BLaER1 treated with 17β-estradiol and CSF1 and Interleukin-3, amounts not matched to agents 10 nM and 100 nM (cell line): ENCODE data around the gene GNAS.

Experiments
- H3K27ac ChIP-seq, 11 experiments: shearing (Covaris generic); formaldehyde crosslinking; 2 replicates each; pipeline ENCODE4 v1.8.1; 2022
- H3K27me3 ChIP-seq, 11 experiments: shearing (Covaris generic); formaldehyde crosslinking; 2 replicates each; pipeline ENCODE4 v1.8.1; 2022
- H3K36me3 ChIP-seq, 11 experiments: shearing (Covaris generic); formaldehyde crosslinking; 2 replicates each; pipeline ENCODE4 v1.8.1; 2022
- H3K4me1 ChIP-seq, 10 experiments: shearing (Covaris generic); formaldehyde crosslinking; 2 replicates each; pipeline ENCODE4 v1.8.1; 2022
- H3K4me2 ChIP-seq, 11 experiments: shearing (Covaris generic); formaldehyde crosslinking; 2 replicates each; pipeline ENCODE4 v1.8.1; 2022
- H3K4me3 ChIP-seq, 10 experiments: shearing (Covaris generic); formaldehyde crosslinking; 2 replicates each; pipeline ENCODE4 v1.8.1; 2022
- H3K9ac ChIP-seq, 11 experiments: shearing (Covaris generic); formaldehyde crosslinking; 2 replicates each; pipeline ENCODE4 v1.8.1; 2022
- H3K9me3 ChIP-seq, 11 experiments: shearing (Covaris generic); formaldehyde crosslinking; replicated peaks in 1 of 11; 2 replicates each; pipeline ENCODE4 v1.8.1; 2022
- H4K20me1 ChIP-seq, 11 experiments: shearing (Covaris generic); formaldehyde crosslinking; 2 replicates each; pipeline ENCODE4 v1.8.1; 2022
- Cebpa-rat ChIP-seq, 11 experiments: shearing (Covaris generic); IDR thresholded peaks; 2 replicates each; pipeline ENCODE4 v1.8.1; 2022

The GNAS gene

GRCh38 chr20:58911309-58911708 is 58.8 kb downstream of the GNAS start:
- H3K4me2 ChIP-seq = peak overlapping the region in 10 of 11 experiments; percentile 9 to 94 (median 87); a peak in 15 of 22 replicates
- H3K27me3 ChIP-seq = no peaks in the 10 kb centered on the region
- no peak for TF ChIP-seq Cebpa-rat (IDR thresholded peaks at IDR 0.05)
- H3K36me3 ChIP-seq = peaks cover 42 to 60% (median 53%) of the 10 kb centered on the region in 11 experiments
- H3K27ac ChIP-seq = peak overlapping the region in 8 of 11 experiments; percentile 94 to 99 (median 98); a peak in 13 of 22 replicates
- H3K4me3 ChIP-seq = no peak overlapping the region
- H3K9me3 ChIP-seq = peaks cover 0 to 6% (median 0%) of the 10 kb centered on the region in 11 experiments; a peak in 1 of 22 replicates
- peaks cover 0 to 41% (median 0%) of the 10 kb centered on the region in 11 experiments; a peak in 2 of 22 replicates for H4K20me1 ChIP-seq
- H3K9ac ChIP-seq = no peak overlapping the region
- peaks cover 44 to 80% (median 69%) of the 10 kb centered on the region in 10 experiments for H3K4me1 ChIP-seq

DNA sequence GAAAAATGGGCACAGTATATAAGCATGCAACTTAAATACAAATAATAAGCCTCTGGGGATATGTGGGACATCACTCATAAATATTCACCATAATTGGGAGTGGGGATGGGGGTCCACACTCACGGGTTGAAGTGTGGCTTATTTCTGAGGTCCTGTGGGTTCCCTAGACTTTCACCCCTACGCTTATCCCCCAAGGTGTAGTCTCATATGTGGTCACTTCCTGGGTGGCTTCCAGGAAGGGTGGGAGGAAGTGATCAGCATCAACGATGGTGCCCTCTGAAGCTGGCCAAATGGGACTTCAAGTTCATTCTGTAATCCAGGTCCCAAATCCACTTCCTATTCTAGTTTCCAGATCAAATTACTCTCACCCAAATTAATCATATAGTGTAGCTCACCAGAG is 59.5 kb downstream of the GNAS start:
- Histone ChIP-seq H3K36me3 (peaks cover 39 to 53% (median 46%) of the 10 kb centered on the region in 11 experiments), H3K27ac (peak overlapping the region in 6 of 11 experiments; percentile 10 to 99 (median 97); a peak in 10 of 22 replicates)

GRCh38 chr20:58913079-58913478 is 60.6 kb downstream of the GNAS start:
- Histone ChIP-seq H3K4me2 (no peak overlapping the region), H3K27me3 (no peaks in the 10 kb centered on the region), H3K27ac (peak overlapping the region in 5 of 11 experiments; percentile 9 to 49 (median 27); a peak in 6 of 22 replicates), H3K36me3 (peaks cover 37 to 50% (median 44%) of the 10 kb centered on the region in 11 experiments), H3K9ac (no peak overlapping the region), H3K9me3 (peaks cover 0 to 6% (median 0%) of the 10 kb centered on the region in 11 experiments; a peak in 1 of 22 replicates), H3K4me1 (peaks cover 28 to 68% (median 57%) of the 10 kb centered on the region in 10 experiments), H3K4me3 (no peak overlapping the region), H4K20me1 (peaks cover 0 to 31% (median 0%) of the 10 kb centered on the region in 11 experiments; a peak in 2 of 22 replicates)
- TF ChIP-seq Cebpa-rat (IDR thresholded peaks at IDR 0.05) = no peak

More for the DNA sequence above, 59.5 kb downstream of the GNAS start:
- Histone ChIP-seq H3K4me2 (peak overlapping the region in 8 of 11 experiments; percentile 3 to 94 (median 52); a peak in 8 of 22 replicates), H4K20me1 (peaks cover 0 to 36% (median 0%) of the 10 kb centered on the region in 11 experiments; a peak in 2 of 22 replicates), H3K9me3 (peaks cover 0 to 6% (median 0%) of the 10 kb centered on the region in 11 experiments; a peak in 1 of 22 replicates), H3K4me1 (peaks cover 37 to 73% (median 63%) of the 10 kb centered on the region in 10 experiments), H3K27me3 (no peaks in the 10 kb centered on the region), H3K4me3 (no peak overlapping the region), H3K9ac (no peak overlapping the region)
- no peak for TF ChIP-seq Cebpa-rat (IDR thresholded peaks at IDR 0.05)

- no peaks in the 10 kb centered on the region for H3K36me3 ChIP-seq
- H3K4me3 ChIP-seq = no peak overlapping the region
- H3K27me3 ChIP-seq = no peaks in the 10 kb centered on the region
- H3K9me3 ChIP-seq = peaks cover 0 to 6% (median 0%) of the 10 kb centered on the region in 11 experiments; a peak in 2 of 22 replicates
- H3K4me1 ChIP-seq = peaks cover 11 to 25% (median 15%) of the 10 kb centered on the region in 10 experiments; a peak in 18 of 20 replicates
- no peak overlapping the region for H3K27ac ChIP-seq
- peak overlapping the region in 4 of 11 experiments; percentile 10 to 40 (median 22); a peak in 6 of 22 replicates for H3K4me2 ChIP-seq
- no peak overlapping the region for H3K9ac ChIP-seq
- H4K20me1 ChIP-seq = no peaks in the 10 kb centered on the region
- TF ChIP-seq Cebpa-rat (IDR thresholded peaks at IDR 0.05) = no peak
Measured at GRCh38 chr20:58918621-58919020, 66.1 kb downstream of the GNAS start.

- Histone ChIP-seq H3K9ac (no peak overlapping the region), H4K20me1 (no peaks in the 10 kb centered on the region), H3K27me3 (no peaks in the 10 kb centered on the region), H3K9me3 (peaks cover 0 to 6% (median 0%) of the 10 kb centered on the region in 11 experiments; a peak in 2 of 22 replicates), H3K4me3 (no peak overlapping the region), H3K4me1 (peaks cover 4 to 20% (median 14%) of the 10 kb centered on the region in 10 experiments), H3K27ac (no peak overlapping the region), H3K36me3 (no peaks in the 10 kb centered on the region), H3K4me2 (no peak overlapping the region)
- TF ChIP-seq Cebpa-rat (IDR thresholded peaks at IDR 0.05) = no peak
Measured at GRCh38 chr20:58921564-58921963, 69.0 kb downstream of the GNAS start.

- Histone ChIP-seq H3K27me3 (no peaks in the 10 kb centered on the region), H3K4me1 (peaks cover 9 to 24% (median 19%) of the 10 kb centered on the region in 10 experiments), H3K27ac (no peak overlapping the region), H3K9ac (no peak overlapping the region), H4K20me1 (no peaks in the 10 kb centered on the region), H3K4me3 (no peak overlapping the region), H3K4me2 (no peak overlapping the region), H3K9me3 (peaks cover 0 to 6% (median 0%) of the 10 kb centered on the region in 11 experiments; a peak in 2 of 22 replicates), H3K36me3 (no peaks in the 10 kb centered on the region)
- TF ChIP-seq Cebpa-rat (IDR thresholded peaks at IDR 0.05) = no peak
Measured at GRCh38 chr20:58922036-58922435, 69.5 kb downstream of the GNAS start.

DNA sequence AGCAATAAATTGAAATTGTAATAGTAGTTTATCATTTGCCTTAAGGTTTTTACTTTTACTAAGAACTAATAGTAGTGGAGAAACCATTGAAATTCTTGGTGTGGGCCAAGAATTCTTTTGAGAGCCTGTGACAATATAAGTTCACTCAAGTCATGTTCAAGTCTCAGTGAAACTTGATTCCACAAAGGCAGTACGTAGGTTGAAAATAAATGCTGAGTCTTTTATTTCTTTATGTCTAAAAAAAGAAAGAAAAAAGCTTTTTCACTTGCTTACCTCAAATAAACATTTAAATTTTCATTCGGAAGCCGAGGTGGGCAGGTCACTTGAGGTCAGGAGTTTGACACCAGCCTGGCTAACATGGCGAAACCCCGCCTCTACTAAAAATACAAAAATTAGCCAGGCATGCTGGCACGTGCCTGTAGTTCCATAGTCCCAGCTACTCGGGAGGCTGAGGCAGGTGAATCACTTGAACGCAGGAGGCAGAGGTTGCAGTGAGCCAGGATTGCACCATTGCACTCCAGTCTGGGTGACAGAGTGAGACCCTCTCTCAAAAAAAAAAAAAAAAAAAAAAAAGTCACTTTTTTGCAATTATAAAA is 70.7 kb downstream of the GNAS start:
- TF ChIP-seq Cebpa-rat (IDR thresholded peaks at IDR 0.05) = no peak
- Histone ChIP-seq H3K36me3 (no peaks in the 10 kb centered on the region), H3K4me2 (no peak overlapping the region), H3K27ac (no peak overlapping the region), H3K4me3 (no peak overlapping the region), H3K9me3 (peaks cover 0 to 6% (median 0%) of the 10 kb centered on the region in 11 experiments; a peak in 2 of 22 replicates), H3K27me3 (no peaks in the 10 kb centered on the region), H3K4me1 (peaks cover 11 to 26% (median 20%) of the 10 kb centered on the region in 10 experiments), H3K9ac (no peak overlapping the region), H4K20me1 (no peaks in the 10 kb centered on the region)

GRCh38 chr20:58926802-58927489 is 74.4 kb downstream of the GNAS start:
- H3K4me3 ChIP-seq = no peak overlapping the region
- no peak overlapping the region for H3K27ac ChIP-seq

More at GRCh38 chr20:58926802-58927489, 74.4 kb downstream of the GNAS start:
- H3K4me1 ChIP-seq = peaks cover 0 to 26% (median 18%) of the 10 kb centered on the region in 10 experiments; a peak in 16 of 20 replicates
- H3K9me3 ChIP-seq = no peaks in the 10 kb centered on the region
- H3K36me3 ChIP-seq = no peaks in the 10 kb centered on the region
- H3K4me2 ChIP-seq = peak overlapping the region in 9 of 11 experiments; percentile 15 to 77 (median 55); a peak in 18 of 22 replicates
- no peaks in the 10 kb centered on the region for H3K27me3 ChIP-seq
- TF ChIP-seq Cebpa-rat (IDR thresholded peaks at IDR 0.05) = peak in 4 of 11 experiments; percentile 13 to 42 (median 22); a peak in 1 of 22 replicates
- 0 out of 22 replicates have a peak overlapping the region, but pooled peaks of 2 of the 11 experiments have one; percentile 15 to 34 for H3K9ac ChIP-seq
- no peaks in the 10 kb centered on the region for H4K20me1 ChIP-seq
